Uterus (tissue), 2 donors: Measurements from ENCODE around the gene SPATA45.

Source experiments
- POLR2A ChIP-seq, 2 donors: fragments of 450-650 bp; IDR thresholded peaks; one replicate each; pipeline ENCODE4 v1.6.1; 2016; ENCODE audit warnings: antibody characterized with exemption in 2 of 2, mild to moderate bottlenecking in 1 of 2, moderate library complexity in 1 of 2
- TF ChIP-seq, protein P1 (sequence below), 4 experiments: fragments of 200-600 bp in 2 of 4; fragments of 450-650 bp in 2 of 4; sonication (generic) in 2 of 4; IDR thresholded peaks; one replicate each; pipeline ENCODE4 v1.5.1; 2016 to 2019; ENCODE audit warnings: antibody characterized with exemption in 4 of 4, mild to moderate bottlenecking in 2 of 4, moderate library complexity in 1 of 4

DNA sequence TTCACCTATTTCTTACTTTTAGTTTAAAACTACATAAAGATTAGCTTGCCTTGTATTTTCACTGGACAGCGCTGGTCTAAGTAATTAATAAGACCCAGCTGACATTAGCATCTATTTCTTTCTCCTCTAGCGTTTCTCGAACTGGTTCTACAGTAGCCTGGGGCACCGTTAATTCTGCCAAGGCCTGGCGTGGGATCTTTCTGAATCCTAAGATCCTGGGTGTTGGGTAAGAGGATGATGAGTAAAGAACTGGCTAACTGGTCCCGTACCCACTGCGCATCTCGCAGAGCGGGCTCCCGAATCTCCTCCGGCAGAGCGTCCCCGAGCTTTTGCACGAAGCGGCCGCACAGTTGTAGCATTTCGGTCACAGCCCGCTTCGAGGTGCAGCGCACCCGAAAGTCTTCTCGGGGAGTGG, 56.2 kb downstream of the SPATA45 start:
- no peak for TF ChIP-seq POLR2A (IDR thresholded peaks at IDR 0.05)
- TF ChIP-seq, protein P1, sequence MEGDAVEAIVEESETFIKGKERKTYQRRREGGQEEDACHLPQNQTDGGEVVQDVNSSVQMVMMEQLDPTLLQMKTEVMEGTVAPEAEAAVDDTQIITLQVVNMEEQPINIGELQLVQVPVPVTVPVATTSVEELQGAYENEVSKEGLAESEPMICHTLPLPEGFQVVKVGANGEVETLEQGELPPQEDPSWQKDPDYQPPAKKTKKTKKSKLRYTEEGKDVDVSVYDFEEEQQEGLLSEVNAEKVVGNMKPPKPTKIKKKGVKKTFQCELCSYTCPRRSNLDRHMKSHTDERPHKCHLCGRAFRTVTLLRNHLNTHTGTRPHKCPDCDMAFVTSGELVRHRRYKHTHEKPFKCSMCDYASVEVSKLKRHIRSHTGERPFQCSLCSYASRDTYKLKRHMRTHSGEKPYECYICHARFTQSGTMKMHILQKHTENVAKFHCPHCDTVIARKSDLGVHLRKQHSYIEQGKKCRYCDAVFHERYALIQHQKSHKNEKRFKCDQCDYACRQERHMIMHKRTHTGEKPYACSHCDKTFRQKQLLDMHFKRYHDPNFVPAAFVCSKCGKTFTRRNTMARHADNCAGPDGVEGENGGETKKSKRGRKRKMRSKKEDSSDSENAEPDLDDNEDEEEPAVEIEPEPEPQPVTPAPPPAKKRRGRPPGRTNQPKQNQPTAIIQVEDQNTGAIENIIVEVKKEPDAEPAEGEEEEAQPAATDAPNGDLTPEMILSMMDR (IDR thresholded peaks at IDR 0.05) = no peak
